ENCODE data around the gene AP1S2. TPM values are rescaled to one million over a fixed set of nuclear protein-coding genes. Genes with fewer than 3 reads are reported as not detected.

AP1S2 gene
- total RNA-seq, 1 experiment from 2014 or later: 18.6 TPM

GRCh38 chrX:15888062-15888461 lies 33.4 kb upstream of the AP1S2 start:
- no peak overlapping the region for H3K27ac Mint-ChIP-seq (ENCODE audit: unreplicated experiment)

GRCh38 chrX:15883540-15883863 lies 28.9 kb upstream of the AP1S2 start:
- POLR2A ChIA-PET: no interaction called here
- Histone ChIP-seq H3K4me1 (no peaks in the 10 kb centered on the region), H3K4me3 (ENCODE audit: low read depth, low read length) (no peak overlapping the region), H3K27me3 (replicated peaks; ENCODE audit: control insufficient read depth, insufficient read depth, low read length) (no peaks in the 10 kb centered on the region), H3K36me3 (ENCODE audit: control insufficient read depth, insufficient read depth, low read length) (no peaks in the 10 kb centered on the region), H3K9me3 (no peaks in the 10 kb centered on the region)
- BruUV-seq (replicated peaks): no TSS peak
- intact Hi-C loops (cut with micrococcal nuclease; ENCODE audit: unreplicated experiment): no loop called here
- no peak for TF ChIP-seq CTCF (IDR thresholded peaks at IDR 0.05; ENCODE audit: insufficient read depth in 1 of 2, low read depth in 1 of 2, low read length in 1 of 2, severe bottlenecking in 1 of 2, unreplicated experiment in 1 of 2)
- Mint-ChIP-seq H3K27me3 (ENCODE audit: insufficient read depth, unreplicated experiment) (no peaks in the 10 kb centered on the region), H3K27ac (ENCODE audit: unreplicated experiment) (no peak overlapping the region), H3K9me3 (ENCODE audit: unreplicated experiment) (no peaks in the 10 kb centered on the region), H3K36me3 (ENCODE audit: insufficient read depth, unreplicated experiment) (no peaks in the 10 kb centered on the region), H3K4me1 (ENCODE audit: low read depth, unreplicated experiment) (no peaks in the 10 kb centered on the region), H3K4me3 (ENCODE audit: unreplicated experiment) (no peak overlapping the region)
- CTCF ChIA-PET: no interaction called here
- DNase-seq: no peak

More at GRCh38 chrX:15888062-15888461, 33.4 kb upstream of the AP1S2 start:
- Mint-ChIP-seq H3K4me1 (ENCODE audit: low read depth, unreplicated experiment) (no peaks in the 10 kb centered on the region), H3K4me3 (ENCODE audit: unreplicated experiment) (no peak overlapping the region), H3K36me3 (ENCODE audit: insufficient read depth, unreplicated experiment) (no peaks in the 10 kb centered on the region), H3K9me3 (ENCODE audit: unreplicated experiment) (no peaks in the 10 kb centered on the region), H3K27me3 (ENCODE audit: insufficient read depth, unreplicated experiment) (no peaks in the 10 kb centered on the region)
- Histone ChIP-seq H3K27me3 (replicated peaks; ENCODE audit: control insufficient read depth, insufficient read depth, low read length) (no peaks in the 10 kb centered on the region), H3K9me3 (no peaks in the 10 kb centered on the region), H3K4me3 (ENCODE audit: low read depth, low read length) (no peak overlapping the region), H3K36me3 (ENCODE audit: control insufficient read depth, insufficient read depth, low read length) (no peaks in the 10 kb centered on the region), H3K4me1 (no peaks in the 10 kb centered on the region)
- intact Hi-C loops (cut with micrococcal nuclease; ENCODE audit: unreplicated experiment): no loop called here
- ChIA-PET CTCF (no interaction called here), POLR2A (no interaction called here)
- DNase-seq: no peak
- BruUV-seq (replicated peaks): no TSS peak
- no peak for TF ChIP-seq CTCF (IDR thresholded peaks at IDR 0.05; ENCODE audit: insufficient read depth in 1 of 2, low read depth in 1 of 2, low read length in 1 of 2, severe bottlenecking in 1 of 2, unreplicated experiment in 1 of 2)

- BruUV-seq (replicated peaks): no TSS peak
- Mint-ChIP-seq H3K4me1 (ENCODE audit: low read depth, unreplicated experiment) (no peaks in the 10 kb centered on the region), H3K36me3 (ENCODE audit: insufficient read depth, unreplicated experiment) (no peaks in the 10 kb centered on the region), H3K4me3 (ENCODE audit: unreplicated experiment) (no peak overlapping the region), H3K9me3 (ENCODE audit: unreplicated experiment) (no peaks in the 10 kb centered on the region), H3K27ac (ENCODE audit: unreplicated experiment) (no peak overlapping the region), H3K27me3 (ENCODE audit: insufficient read depth, unreplicated experiment) (no peaks in the 10 kb centered on the region)
- H3K36me3 ChIP-seq (ENCODE audit: control insufficient read depth, insufficient read depth, low read length): no peaks in the 10 kb centered on the region
- no peak for DNase-seq
- H3K4me3 ChIP-seq (ENCODE audit: low read depth, low read length): no peak overlapping the region
- no peaks in the 10 kb centered on the region for H3K4me1 ChIP-seq
- no peaks in the 10 kb centered on the region for H3K27me3 ChIP-seq (replicated peaks; ENCODE audit: control insufficient read depth, insufficient read depth, low read length)
- H3K9me3 ChIP-seq: no peaks in the 10 kb centered on the region
- intact Hi-C loops (cut with micrococcal nuclease; ENCODE audit: unreplicated experiment): no loop called here
- no peak for TF ChIP-seq CTCF (IDR thresholded peaks at IDR 0.05; ENCODE audit: insufficient read depth in 1 of 2, low read depth in 1 of 2, low read length in 1 of 2, severe bottlenecking in 1 of 2, unreplicated experiment in 1 of 2)
- POLR2A ChIA-PET: no interaction called here
- CTCF ChIA-PET: no interaction called here
These were observed 28.3 kb upstream of the AP1S2 start for GRCh38 chrX:15882704-15883539.

Measured in Caco-2 (cell line).